ENCODE measurements around the gene FSIP1. TPM values are rescaled to one million over a fixed set of nuclear protein-coding genes. Genes with fewer than 3 reads are reported as not detected.

FSIP1 gene
- total and polyA plus RNA-seq, 9 of the 15 experiments (the other 6 are each of a cell fraction or from before 2014, with no cell fraction given), result 0.07 to 0.51 (median 0.29) TPM

DNA sequence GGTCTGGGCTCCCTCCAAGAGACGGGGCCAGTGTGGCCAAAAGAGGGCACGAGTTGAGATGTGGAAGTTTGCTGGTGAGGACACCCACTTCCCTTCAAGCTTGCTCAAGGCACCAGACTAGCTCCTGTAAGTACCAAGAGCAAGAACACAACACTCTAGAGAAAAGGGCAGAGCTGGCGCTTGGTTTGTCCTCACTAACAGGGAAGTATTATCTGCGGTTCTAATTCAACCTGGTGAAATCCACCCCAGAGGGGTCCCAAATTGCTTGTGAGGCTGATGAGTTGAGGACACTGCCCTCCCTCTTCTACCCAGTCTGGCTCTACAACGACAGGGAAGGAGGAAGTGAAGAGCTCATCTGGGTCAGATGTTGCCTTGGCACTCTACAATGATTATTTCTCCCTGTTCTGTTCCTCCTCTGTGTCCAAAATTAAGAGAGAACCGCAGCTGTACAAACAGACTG is 16.9 kb upstream of the FSIP1 start:
- FAIRE-seq, result no peak
- intact Hi-C loops (cut with micrococcal nuclease), result no loop called here
- no TSS peak for BruUV-seq (replicated peaks)
- TF ChIP-seq, protein P1, sequence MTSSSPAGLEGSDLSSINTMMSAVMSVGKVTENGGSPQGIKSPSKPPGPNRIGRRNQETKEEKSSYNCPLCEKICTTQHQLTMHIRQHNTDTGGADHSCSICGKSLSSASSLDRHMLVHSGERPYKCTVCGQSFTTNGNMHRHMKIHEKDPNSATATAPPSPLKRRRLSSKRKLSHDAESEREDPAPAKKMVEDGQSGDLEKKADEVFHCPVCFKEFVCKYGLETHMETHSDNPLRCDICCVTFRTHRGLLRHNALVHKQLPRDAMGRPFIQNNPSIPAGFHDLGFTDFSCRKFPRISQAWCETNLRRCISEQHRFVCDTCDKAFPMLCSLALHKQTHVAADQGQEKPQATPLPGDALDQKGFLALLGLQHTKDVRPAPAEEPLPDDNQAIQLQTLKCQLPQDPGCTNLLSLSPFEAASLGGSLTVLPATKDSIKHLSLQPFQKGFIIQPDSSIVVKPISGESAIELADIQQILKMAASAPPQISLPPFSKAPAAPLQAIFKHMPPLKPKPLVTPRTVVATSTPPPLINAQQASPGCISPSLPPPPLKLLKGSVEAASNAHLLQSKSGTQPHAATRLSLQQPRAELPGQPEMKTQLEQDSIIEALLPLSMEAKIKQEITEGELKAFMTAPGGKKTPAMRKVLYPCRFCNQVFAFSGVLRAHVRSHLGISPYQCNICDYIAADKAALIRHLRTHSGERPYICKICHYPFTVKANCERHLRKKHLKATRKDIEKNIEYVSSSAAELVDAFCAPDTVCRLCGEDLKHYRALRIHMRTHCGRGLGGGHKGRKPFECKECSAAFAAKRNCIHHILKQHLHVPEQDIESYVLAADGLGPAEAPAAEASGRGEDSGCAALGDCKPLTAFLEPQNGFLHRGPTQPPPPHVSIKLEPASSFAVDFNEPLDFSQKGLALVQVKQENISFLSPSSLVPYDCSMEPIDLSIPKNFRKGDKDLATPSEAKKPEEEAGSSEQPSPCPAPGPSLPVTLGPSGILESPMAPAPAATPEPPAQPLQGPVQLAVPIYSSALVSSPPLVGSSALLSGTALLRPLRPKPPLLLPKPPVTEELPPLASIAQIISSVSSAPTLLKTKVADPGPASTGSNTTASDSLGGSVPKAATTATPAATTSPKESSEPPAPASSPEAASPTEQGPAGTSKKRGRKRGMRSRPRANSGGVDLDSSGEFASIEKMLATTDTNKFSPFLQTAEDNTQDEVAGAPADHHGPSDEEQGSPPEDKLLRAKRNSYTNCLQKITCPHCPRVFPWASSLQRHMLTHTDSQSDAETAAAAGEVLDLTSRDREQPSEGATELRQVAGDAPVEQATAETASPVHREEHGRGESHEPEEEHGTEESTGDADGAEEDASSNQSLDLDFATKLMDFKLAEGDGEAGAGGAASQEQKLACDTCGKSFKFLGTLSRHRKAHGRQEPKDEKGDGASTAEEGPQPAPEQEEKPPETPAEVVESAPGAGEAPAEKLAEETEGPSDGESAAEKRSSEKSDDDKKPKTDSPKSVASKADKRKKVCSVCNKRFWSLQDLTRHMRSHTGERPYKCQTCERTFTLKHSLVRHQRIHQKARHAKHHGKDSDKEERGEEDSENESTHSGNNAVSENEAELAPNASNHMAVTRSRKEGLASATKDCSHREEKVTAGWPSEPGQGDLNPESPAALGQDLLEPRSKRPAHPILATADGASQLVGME (CRISPR knock-in tag; IDR thresholded peaks at IDR 0.05), result no peak
- TF ChIP-seq NCOA6 (IDR thresholded peaks at IDR 0.05) (no peak), SUPT5H (IDR thresholded peaks at IDR 0.05) (no peak), ZNF146 (CRISPR knock-in tag; IDR thresholded peaks at IDR 0.05; ENCODE audit: unreplicated experiment) (no peak), ZNF197 (CRISPR knock-in tag; IDR thresholded peaks at IDR 0.05; ENCODE audit: low read depth) (no peak), ELF1 (tag; IDR thresholded peaks at IDR 0.05) (no peak)
- TF ChIP-seq, protein P2, sequence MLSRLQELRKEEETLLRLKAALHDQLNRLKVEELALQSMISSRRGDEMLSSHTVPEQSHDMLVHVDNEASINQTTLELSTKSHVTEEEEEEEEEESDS (CRISPR knock-in tag; IDR thresholded peaks at IDR 0.05), result no peak
- TF ChIP-seq, protein P3, sequence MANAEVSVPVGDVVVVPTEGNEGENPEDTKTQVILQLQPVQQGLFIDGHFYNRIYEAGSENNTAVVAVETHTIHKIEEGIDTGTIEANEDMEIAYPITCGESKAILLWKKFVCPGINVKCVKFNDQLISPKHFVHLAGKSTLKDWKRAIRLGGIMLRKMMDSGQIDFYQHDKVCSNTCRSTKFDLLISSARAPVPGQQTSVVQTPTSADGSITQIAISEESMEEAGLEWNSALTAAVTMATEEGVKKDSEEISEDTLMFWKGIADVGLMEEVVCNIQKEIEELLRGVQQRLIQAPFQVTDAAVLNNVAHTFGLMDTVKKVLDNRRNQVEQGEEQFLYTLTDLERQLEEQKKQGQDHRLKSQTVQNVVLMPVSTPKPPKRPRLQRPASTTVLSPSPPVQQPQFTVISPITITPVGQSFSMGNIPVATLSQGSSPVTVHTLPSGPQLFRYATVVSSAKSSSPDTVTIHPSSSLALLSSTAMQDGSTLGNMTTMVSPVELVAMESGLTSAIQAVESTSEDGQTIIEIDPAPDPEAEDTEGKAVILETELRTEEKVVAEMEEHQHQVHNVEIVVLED (CRISPR knock-in tag; IDR thresholded peaks at IDR 0.05), result no peak

More for the DNA sequence above, 16.9 kb upstream of the FSIP1 start:
- Histone ChIP-seq H3K4me3 (no peak overlapping the region), H4K20me1 (replicated peaks; ENCODE audit: control insufficient read depth, insufficient read depth, low read length) (0 out of 2 replicates have a peak, but pooled peaks cover 2% of the 10 kb centered on the region), H2AFZ (ENCODE audit: low read depth, low read length) (no peak overlapping the region), H3K9ac (ENCODE audit: insufficient read depth in 1 of 2, low read depth in 2 of 2, low read length in 2 of 2) (no peak overlapping the region), H3K4me2 (ENCODE audit: insufficient read depth, low read length) (no peak overlapping the region), H3K4me1 (replicated peaks in 1 of 2; ENCODE audit: control insufficient read depth in 2 of 2, insufficient read depth in 2 of 2, low read length in 2 of 2) (no peaks in the 10 kb centered on the region), H3K9me1 (ENCODE audit: control insufficient read depth, insufficient read depth, low read length) (no peaks in the 10 kb centered on the region), H3K27me3 (ENCODE audit: control insufficient read depth in 2 of 2, insufficient read depth in 2 of 2, low read length in 2 of 2) (peaks cover 35 to 38% of the 10 kb centered on the region in 2 experiments), H3K36me3 (ENCODE audit: control insufficient read depth, insufficient read depth, low read length) (no peaks in the 10 kb centered on the region), H3K9me3 (replicated peaks; ENCODE audit: control insufficient read depth, insufficient read depth, low read depth, low read length) (no peaks in the 10 kb centered on the region), H3K79me2 (ENCODE audit: control insufficient read depth, insufficient read depth, low read length) (no peaks in the 10 kb centered on the region), H3K27ac (ENCODE audit: extremely low read depth, low read depth, low read length) (no peak overlapping the region)
- in situ Hi-C loops (cut with MboI), result loop anchor here (25.0 kb wide), 1 partner anchor 213 kb away; no protein-coding TSS in a partner anchor
- ATAC-seq (no peak), DNase-seq (ENCODE audit: extremely low read depth in 1 of 4, low spot score in 3 of 4) (no peak)
- POLR2A ChIA-PET, result interaction anchor here (0.6 to 1.5 kb wide), 2 partner anchors 12 to 81 kb away, joined by 3 read pairs; no protein-coding TSS in a partner anchor
- WGBS (ENCODE audit: insufficient coverage, low coverage, missing lambda C conversion rate), result 7% methylated on average over 6 of the region's 6 CpGs
- CTCF ChIA-PET (ENCODE audit: low intra/inter-chr PET ratio), result no interaction called here

Data from K562 (cell line).